ENCODE measurements around the gene MCM7. TPM values are rescaled to one million over a fixed set of nuclear protein-coding genes. Genes with fewer than 3 reads are reported as not detected.

Gene MCM7
- total and polyA plus RNA-seq, 2 of the 13 experiments (the other 11 are each of a cell fraction or from before 2014, with no cell fraction given): 84.5 to 214 TPM

DNA sequence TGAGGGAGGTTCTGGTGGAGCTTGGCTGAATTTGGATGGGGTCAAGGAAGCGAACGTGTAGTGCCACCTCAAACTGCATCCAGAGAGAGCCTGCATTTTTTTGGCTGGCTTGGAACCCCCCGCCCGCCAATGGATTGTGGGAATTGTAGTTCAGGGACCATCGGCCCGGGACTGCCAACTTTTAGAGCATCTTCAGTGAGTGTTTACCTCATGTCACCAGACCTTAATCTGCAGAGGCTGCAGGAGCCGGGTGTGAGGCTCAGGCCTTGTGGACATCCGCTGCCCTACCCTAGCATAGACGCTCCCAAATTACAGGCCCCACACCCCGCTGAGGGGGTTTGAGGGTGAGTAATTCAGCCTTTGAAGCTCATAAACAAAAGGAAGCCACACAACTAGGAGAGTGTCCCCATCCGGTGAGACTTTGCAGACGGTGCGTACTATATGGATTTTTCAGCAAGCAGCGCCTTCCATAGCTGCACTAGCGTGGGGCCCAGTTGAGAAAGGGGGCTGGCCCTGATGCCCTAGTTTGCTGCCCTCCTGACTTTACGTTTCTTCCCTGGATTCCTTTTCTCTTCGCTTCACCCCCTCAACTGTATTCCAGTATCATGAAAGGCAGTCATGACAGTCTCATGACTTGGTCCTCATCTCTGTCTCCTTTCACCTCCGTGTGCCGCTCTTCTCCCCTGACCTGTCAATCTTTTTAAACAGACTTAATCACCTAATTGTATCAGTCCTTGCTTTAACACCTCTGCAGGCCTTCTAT is 19.0 kb upstream of the MCM7 start (continued):
- TF ChIP-seq ZNF282 (IDR thresholded peaks at IDR 0.05; ENCODE audit: partially characterized antibody) (no peak), FOXA3 (CRISPR knock-in tag; IDR thresholded peaks at IDR 0.05) (no peak), ZNF543 (CRISPR knock-in tag; IDR thresholded peaks at IDR 0.05) (no peak), ZNF292 (CRISPR knock-in tag; IDR thresholded peaks at IDR 0.05; ENCODE audit: borderline replicate concordance, low read depth) (peak; percentile 39; the same call in 1 of the 2 replicates), KAT2B (IDR thresholded peaks at IDR 0.05; ENCODE audit: borderline replicate concordance, low read depth, low read length) (no peak), HOXA3 (CRISPR knock-in tag; IDR thresholded peaks at IDR 0.05) (0 out of 2 replicates have a peak, but pooled peaks have one; percentile 19), SALL2 (CRISPR knock-in tag; IDR thresholded peaks at IDR 0.05) (no peak), ZNF546 (CRISPR knock-in tag; conservative IDR thresholded peaks at IDR 0.05) (0 out of 2 replicates have a peak, but pooled peaks have one; percentile 60), ZNF557 (CRISPR knock-in tag; IDR thresholded peaks at IDR 0.05) (0 out of 2 replicates have a peak, but pooled peaks have one; percentile 38), RFX3 (CRISPR knock-in tag; IDR thresholded peaks at IDR 0.05) (no peak), ZNF558 (CRISPR knock-in tag; IDR thresholded peaks at IDR 0.05; ENCODE audit: borderline replicate concordance) (no peak), TOPORS (CRISPR knock-in tag; IDR thresholded peaks at IDR 0.05) (no peak), ZNF224 (CRISPR knock-in tag; IDR thresholded peaks at IDR 0.05) (no peak), ZFX (CRISPR knock-in tag; IDR thresholded peaks at IDR 0.05; ENCODE audit: low read depth) (peak; percentile 67), ZNF740 (CRISPR knock-in tag; IDR thresholded peaks at IDR 0.05) (peak; percentile 65; the same call in 1 of the 2 replicates), NR2F2 (IDR thresholded peaks at IDR 0.05; ENCODE audit: borderline replicate concordance, low read depth) (no peak), NRL (CRISPR knock-in tag; IDR thresholded peaks at IDR 0.05; ENCODE audit: borderline replicate concordance) (no peak), ZNF605 (CRISPR knock-in tag; IDR thresholded peaks at IDR 0.05) (peak; percentile 40; the same call in 1 of the 2 replicates), ZNF512 (CRISPR knock-in tag; IDR thresholded peaks at IDR 0.05) (no peak), PHF8 (CRISPR knock-in tag; IDR thresholded peaks at IDR 0.05) (no peak), EP300 (IDR thresholded peaks at IDR 0.05; ENCODE audit: low read depth in 2 of 2, low read length in 2 of 2) (no peak), EP300 (CRISPR knock-in tag; IDR thresholded peaks at IDR 0.05; ENCODE audit: borderline replicate concordance) (no peak)
- TF ChIP-seq, protein P1, sequence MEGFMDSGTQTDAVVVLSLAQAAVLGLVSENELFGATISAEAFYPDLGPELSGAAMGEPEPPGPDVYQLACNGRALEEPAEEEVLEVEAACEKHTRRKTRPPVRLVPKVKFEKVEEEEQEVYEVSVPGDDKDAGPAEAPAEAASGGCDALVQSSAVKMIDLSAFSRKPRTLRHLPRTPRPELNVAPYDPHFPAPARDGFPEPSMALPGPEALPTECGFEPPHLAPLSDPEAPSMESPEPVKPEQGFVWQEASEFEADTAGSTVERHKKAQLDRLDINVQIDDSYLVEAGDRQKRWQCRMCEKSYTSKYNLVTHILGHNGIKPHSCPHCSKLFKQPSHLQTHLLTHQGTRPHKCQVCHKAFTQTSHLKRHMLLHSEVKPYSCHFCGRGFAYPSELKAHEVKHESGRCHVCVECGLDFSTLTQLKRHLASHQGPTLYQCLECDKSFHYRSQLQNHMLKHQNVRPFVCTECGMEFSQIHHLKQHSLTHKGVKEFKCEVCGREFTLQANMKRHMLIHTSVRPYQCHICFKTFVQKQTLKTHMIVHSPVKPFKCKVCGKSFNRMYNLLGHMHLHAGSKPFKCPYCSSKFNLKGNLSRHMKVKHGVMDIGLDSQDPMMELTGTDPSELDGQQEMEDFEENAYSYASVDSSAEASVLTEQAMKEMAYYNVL (CRISPR knock-in tag; IDR thresholded peaks at IDR 0.05; ENCODE audit: borderline replicate concordance): 0 out of 2 replicates have a peak, but pooled peaks have one; percentile 31
- TF ChIP-seq, protein P2, sequence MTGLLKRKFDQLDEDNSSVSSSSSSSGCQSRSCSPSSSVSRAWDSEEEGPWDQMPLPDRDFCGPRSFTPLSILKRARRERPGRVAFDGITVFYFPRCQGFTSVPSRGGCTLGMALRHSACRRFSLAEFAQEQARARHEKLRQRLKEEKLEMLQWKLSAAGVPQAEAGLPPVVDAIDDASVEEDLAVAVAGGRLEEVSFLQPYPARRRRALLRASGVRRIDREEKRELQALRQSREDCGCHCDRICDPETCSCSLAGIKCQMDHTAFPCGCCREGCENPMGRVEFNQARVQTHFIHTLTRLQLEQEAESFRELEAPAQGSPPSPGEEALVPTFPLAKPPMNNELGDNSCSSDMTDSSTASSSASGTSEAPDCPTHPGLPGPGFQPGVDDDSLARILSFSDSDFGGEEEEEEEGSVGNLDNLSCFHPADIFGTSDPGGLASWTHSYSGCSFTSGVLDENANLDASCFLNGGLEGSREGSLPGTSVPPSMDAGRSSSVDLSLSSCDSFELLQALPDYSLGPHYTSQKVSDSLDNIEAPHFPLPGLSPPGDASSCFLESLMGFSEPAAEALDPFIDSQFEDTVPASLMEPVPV (CRISPR knock-in tag; IDR thresholded peaks at IDR 0.05): no peak
- TF ChIP-seq, protein P3, sequence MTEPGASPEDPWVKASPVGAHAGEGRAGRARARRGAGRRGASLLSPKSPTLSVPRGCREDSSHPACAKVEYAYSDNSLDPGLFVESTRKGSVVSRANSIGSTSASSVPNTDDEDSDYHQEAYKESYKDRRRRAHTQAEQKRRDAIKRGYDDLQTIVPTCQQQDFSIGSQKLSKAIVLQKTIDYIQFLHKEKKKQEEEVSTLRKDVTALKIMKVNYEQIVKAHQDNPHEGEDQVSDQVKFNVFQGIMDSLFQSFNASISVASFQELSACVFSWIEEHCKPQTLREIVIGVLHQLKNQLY (CRISPR knock-in tag; IDR thresholded peaks at IDR 0.05): no peak

All from HepG2 (cell line).